DOHH2 (cell line): Measurements from ENCODE around the gene CPM.

Experiments used
- CTCF ChIP-seq: fragments of 200-600 bp; sonication (generic); IDR thresholded peaks from one replicate; pipeline ENCODE4 v1.5.1; 2014; ENCODE audit warnings: antibody characterized with exemption, mild to moderate bottlenecking, low read depth, low read length; ENCODE audit not compliant: poor library complexity, severe bottlenecking
- EZH2phosphoT487 ChIP-seq: fragments of 200-600 bp; sonication (generic); IDR thresholded peaks from 2 replicates; pipeline ENCODE4 v1.6.1; 2017; ENCODE audit warnings: borderline replicate concordance, mild to moderate bottlenecking, antibody characterized with exemption, low read length, moderate library complexity, mixed read lengths

DNA sequence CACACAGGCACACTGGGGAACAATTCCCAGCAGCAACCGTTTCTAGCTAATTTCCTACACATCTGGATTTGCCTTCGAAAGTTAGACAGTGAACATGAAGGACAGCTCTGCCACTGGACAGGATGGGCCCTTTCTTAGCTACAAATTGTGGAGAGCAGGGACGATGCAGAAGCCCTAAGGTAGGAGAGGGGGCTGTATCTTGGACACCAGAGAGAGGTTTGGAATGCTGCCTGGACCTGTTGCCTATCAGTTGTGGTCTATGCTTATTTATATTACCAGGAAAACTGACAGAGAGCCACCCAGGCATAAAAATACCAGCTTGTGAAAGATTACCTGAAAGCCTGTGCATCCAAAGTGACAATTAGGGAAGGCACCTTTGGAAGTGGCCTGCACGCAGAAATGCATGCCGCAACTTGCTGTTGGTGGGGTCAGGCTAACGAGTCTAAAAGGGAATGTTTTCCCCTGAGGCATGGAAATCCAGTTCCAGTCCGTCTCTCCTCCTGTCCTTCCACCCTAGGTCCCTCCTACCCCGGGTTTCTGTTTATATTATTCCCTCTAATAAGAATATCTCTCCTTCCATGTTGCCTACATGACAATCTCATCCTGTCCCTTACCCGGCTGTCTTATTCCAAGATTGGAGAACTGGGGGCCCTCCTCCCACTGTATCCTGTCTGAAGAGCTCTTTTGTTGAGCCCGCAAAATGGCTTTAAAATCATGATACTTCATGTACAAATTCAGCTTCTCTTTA is 64.8 kb downstream of the CPM start:
- no peak for TF ChIP-seq CTCF
- no peak for TF ChIP-seq EZH2phosphoT487
